Activated naive CD8-positive, alpha-beta T cell treated with anti-CD3 and anti-CD28 coated beads, Interleukin-2, amount 10 ng/mL, durations not matched to agents 7 days and 5 days (primary cell): Measurements from ENCODE around the gene MAFF. TPM values are rescaled to one million over a fixed set of nuclear protein-coding genes. Genes with fewer than 3 reads are reported as not detected.

Experiments
- ATAC-seq: fragments of 150-1000 bp; cut with Tn5 transposase; one replicate; pipeline ENCODE4 v1.10.0; 2021; ENCODE audit warnings: low read depth, moderate library complexity
- POLR2A ChIA-PET: fragments of 350-600 bp; sonication (Branson Sonifier 250); formaldehyde crosslinking; loops from one replicate; lab custom pipeline; 2021; ENCODE audit warnings: antibody characterized with exemption; lab: Charles Lee
- DNase-seq: peaks from one replicate; pipeline ENCODE4 v3.0.0; 2021
- H3K27ac Mint-ChIP-seq: one replicate; pipeline ENCODE4 v1.8.0; 2022; ENCODE audit warnings: mild to moderate bottlenecking, mixed read lengths
- H3K27me3 Mint-ChIP-seq: one replicate; pipeline ENCODE4 v1.8.0; 2022; ENCODE audit warnings: mild to moderate bottlenecking, moderate library complexity, mixed read lengths
- H3K36me3 Mint-ChIP-seq: one replicate; pipeline ENCODE4 v1.8.0; 2021; ENCODE audit warnings: mild to moderate bottlenecking, mixed read lengths
- H3K4me1 Mint-ChIP-seq: one replicate; pipeline ENCODE4 v1.8.0; 2021; ENCODE audit warnings: mixed read lengths
- H3K4me3 Mint-ChIP-seq: one replicate; pipeline ENCODE4 v1.8.0; 2022; ENCODE audit warnings: mild to moderate bottlenecking, moderate library complexity, mixed read lengths
- H3K9me3 Mint-ChIP-seq: one replicate; pipeline ENCODE4 v1.8.0; 2021; ENCODE audit warnings: mixed read lengths
- total RNA-seq, 2 experiments: library from RNA; stranded (reverse); gene quantifications; one replicate each; pipeline ENCODE4 v1.2.3, GENCODE V29; 2021

The MAFF gene
- total RNA-seq, 2 experiments from 2014 or later = 10.8 to 12.8 TPM

GRCh38 chr22:38199826-38200559 is 1.8 kb upstream of the MAFF start:
- H3K4me3 Mint-ChIP-seq = no peak overlapping the region
- H3K27me3 Mint-ChIP-seq = no peaks in the 10 kb centered on the region
- peak overlapping the region; percentile 98 for H3K27ac Mint-ChIP-seq
- no peak for ATAC-seq
- H3K9me3 Mint-ChIP-seq = no peaks in the 10 kb centered on the region
- no peak for DNase-seq
- no peaks in the 10 kb centered on the region for H3K36me3 Mint-ChIP-seq
- POLR2A ChIA-PET = interaction anchor here (0.7 to 5.5 kb wide), 5 partner anchors 20 to 118 kb away, joined by 5 to 78 read pairs (median 5); partner anchors contain the start of gene PLA2G6
- H3K4me1 Mint-ChIP-seq = peaks cover 32% of the 10 kb centered on the region

DNA sequence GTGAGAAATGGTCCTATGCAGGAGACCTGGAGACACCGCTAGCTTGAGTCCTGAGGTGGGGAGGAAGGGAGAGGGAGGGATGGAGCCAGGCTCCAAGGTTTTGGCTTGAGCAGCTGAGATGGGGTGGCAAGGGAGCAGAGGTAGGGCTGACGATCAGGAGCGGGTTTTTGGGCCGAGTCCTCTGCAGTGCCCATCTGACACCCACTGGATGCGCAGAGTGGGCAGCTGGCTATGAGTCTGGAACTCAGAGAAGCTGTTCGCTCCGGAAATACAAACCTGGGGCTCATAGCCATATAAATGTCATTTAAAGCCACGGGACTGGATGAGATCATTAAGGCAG is 453 bp upstream of the MAFF start:
- ATAC-seq (no peak), DNase-seq (no peak)
- POLR2A ChIA-PET = interaction anchor here (0.7 to 5.5 kb wide), 15 partner anchors 8 to 305 kb away, joined by 3 to 78 read pairs (median 3); partner anchors contain the start of genes PICK1 and PLA2G6
- Mint-ChIP-seq H3K4me3 (peak overlapping the region; percentile 85), H3K4me1 (peaks cover 34% of the 10 kb centered on the region), H3K27me3 (no peaks in the 10 kb centered on the region), H3K27ac (peak overlapping the region; percentile 98), H3K36me3 (peaks cover 2% of the 10 kb centered on the region), H3K9me3 (no peaks in the 10 kb centered on the region)

DNA sequence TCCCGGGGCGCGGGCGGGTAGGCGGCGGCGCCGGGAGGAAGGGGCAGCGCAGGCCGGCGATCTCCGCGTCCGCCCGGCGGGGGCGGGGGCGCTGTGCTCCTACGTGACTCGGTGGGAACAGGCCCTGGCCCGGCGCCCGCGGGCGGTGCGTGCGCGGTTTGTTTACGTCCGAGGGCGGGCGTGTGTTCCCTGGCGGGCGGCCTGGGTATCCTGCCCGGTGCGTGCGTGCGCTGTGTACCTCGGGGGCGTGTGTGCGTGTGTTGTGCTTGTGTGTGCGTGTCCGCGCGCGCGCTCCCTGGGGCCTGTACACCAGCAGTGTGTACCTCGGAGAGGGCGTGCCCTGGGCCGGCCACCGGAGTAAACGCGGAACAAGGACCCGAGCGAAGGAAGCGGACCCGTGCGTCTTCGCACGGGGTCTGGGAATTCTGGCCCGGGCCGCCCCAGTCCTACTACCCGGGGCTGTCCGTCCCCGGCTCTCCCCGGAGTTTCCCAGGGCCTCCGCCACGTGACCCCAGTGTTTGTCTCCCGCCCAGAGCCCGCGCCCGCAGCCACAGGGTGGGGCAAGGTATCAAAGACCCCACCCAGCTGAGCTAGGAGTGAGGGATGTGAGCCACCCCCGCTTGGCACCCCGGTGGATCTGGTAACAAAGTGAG is 769 bp downstream of the MAFF start:
- POLR2A ChIA-PET = interaction anchor here (1.0 to 5.5 kb wide), 6 partner anchors 10 to 112 kb away, joined by 3 to 78 read pairs (median 7); partner anchors contain the start of gene PLA2G6
- Mint-ChIP-seq H3K27me3 (no peaks in the 10 kb centered on the region), H3K4me3 (peak overlapping the region; percentile 90), H3K4me1 (peaks cover 34% of the 10 kb centered on the region), H3K27ac (peak overlapping the region; percentile 82), H3K36me3 (peaks cover 2% of the 10 kb centered on the region), H3K9me3 (no peaks in the 10 kb centered on the region)
- DNase-seq = peak; percentile 77
- ATAC-seq = peak; percentile 17

DNA sequence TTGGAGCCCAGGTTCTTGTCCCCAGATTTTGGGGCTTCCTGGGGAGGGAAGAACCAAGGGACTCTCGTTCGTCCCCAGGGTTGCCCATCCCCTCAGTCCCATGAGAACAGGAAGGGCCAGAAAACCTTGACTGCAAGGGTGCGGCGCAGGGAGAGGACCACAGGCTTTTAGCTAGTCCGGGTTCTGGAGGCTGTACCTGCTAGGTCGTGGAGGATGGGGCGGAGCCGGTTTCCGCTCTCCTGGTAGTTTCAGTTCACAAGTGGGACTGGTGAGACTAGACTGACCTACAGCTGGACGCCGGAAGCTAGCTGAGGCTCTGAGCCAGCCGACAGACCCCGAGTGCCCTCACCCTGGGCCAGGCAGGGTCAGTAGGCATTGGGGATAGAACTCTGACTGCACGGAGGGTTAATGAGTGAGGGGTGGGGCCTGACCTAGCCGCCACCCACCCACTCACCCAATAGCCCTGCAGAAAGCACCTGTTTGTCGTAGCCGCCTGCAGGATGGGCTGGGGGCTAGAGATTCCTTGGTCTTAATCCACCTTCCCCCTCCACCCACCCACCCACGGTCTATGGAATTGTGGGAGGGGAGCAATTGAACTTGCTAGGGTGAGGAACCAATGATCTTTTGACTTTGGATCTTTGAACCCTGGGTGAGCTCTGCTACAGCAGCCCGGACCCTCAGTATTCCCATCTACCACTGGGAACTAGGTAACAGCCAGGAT is 1.5 kb downstream of the MAFF start:
- H3K9me3 Mint-ChIP-seq = no peaks in the 10 kb centered on the region
- no peaks in the 10 kb centered on the region for H3K27me3 Mint-ChIP-seq
- ATAC-seq (peak; percentile 8), DNase-seq (peak; percentile 68)
- POLR2A ChIA-PET = interaction anchor here (0.5 to 5.5 kb wide), 6 partner anchors 23 to 818 kb away, joined by 3 to 78 read pairs (median 5); partner anchors contain the start of genes APOBEC3D and PLA2G6
- H3K36me3 Mint-ChIP-seq = peaks cover 2% of the 10 kb centered on the region
- peaks cover 36% of the 10 kb centered on the region for H3K4me1 Mint-ChIP-seq
- peak overlapping the region; percentile 90 for H3K4me3 Mint-ChIP-seq
- peak overlapping the region; percentile 82 for H3K27ac Mint-ChIP-seq

GRCh38 chr22:38203855-38204514 is 2.2 kb downstream of the MAFF start:
- DNase-seq = no peak
- H3K9me3 Mint-ChIP-seq = no peaks in the 10 kb centered on the region
- peak overlapping the region; percentile 90 for H3K4me3 Mint-ChIP-seq
- peaks cover 2% of the 10 kb centered on the region for H3K36me3 Mint-ChIP-seq
- no peaks in the 10 kb centered on the region for H3K27me3 Mint-ChIP-seq
- no peak for ATAC-seq
- peaks cover 37% of the 10 kb centered on the region for H3K4me1 Mint-ChIP-seq
- peak overlapping the region; percentile 26 for H3K27ac Mint-ChIP-seq
- POLR2A ChIA-PET = interaction anchor here (0.7 to 5.5 kb wide), 5 partner anchors 9 to 399 kb away, joined by 4 to 78 read pairs (median 5); partner anchors contain the start of gene PLA2G6

- Mint-ChIP-seq H3K27ac (peak overlapping the region; percentile 11), H3K36me3 (peaks cover 2% of the 10 kb centered on the region), H3K9me3 (no peaks in the 10 kb centered on the region), H3K4me1 (peaks cover 33% of the 10 kb centered on the region), H3K4me3 (peak overlapping the region; percentile 38), H3K27me3 (no peaks in the 10 kb centered on the region)
- no peak for ATAC-seq
- POLR2A ChIA-PET = interaction anchor here (0.7 to 5.5 kb wide), 3 partner anchors 10 to 28 kb away, joined by 4 to 78 read pairs (median 7); partner anchors contain the start of gene PLA2G6
- DNase-seq = peak; percentile 56
Observed at GRCh38 chr22:38204784-38205183, 3.0 kb downstream of the MAFF start.

GRCh38 chr22:38205261-38206128 is 3.7 kb downstream of the MAFF start:
- DNase-seq = no peak
- Mint-ChIP-seq H3K9me3 (no peaks in the 10 kb centered on the region), H3K4me3 (no peak overlapping the region), H3K4me1 (peaks cover 36% of the 10 kb centered on the region), H3K27ac (no peak overlapping the region), H3K27me3 (no peaks in the 10 kb centered on the region), H3K36me3 (peaks cover 2% of the 10 kb centered on the region)
- POLR2A ChIA-PET = interaction anchor here (0.7 to 5.5 kb wide), 2 partner anchors 25 to 465 kb away, joined by 3 to 78 read pairs; partner anchors contain the start of gene PLA2G6
- no peak for ATAC-seq

GRCh38 chr22:38207898-38208432 is 6.2 kb downstream of the MAFF start:
- H3K27me3 Mint-ChIP-seq = no peaks in the 10 kb centered on the region
- POLR2A ChIA-PET = no interaction called here
- H3K36me3 Mint-ChIP-seq = peaks cover 4% of the 10 kb centered on the region
- H3K4me1 Mint-ChIP-seq = peaks cover 28% of the 10 kb centered on the region
- ATAC-seq = no peak
- H3K9me3 Mint-ChIP-seq = no peaks in the 10 kb centered on the region
- H3K27ac Mint-ChIP-seq = no peak overlapping the region
- no peak overlapping the region for H3K4me3 Mint-ChIP-seq
- DNase-seq = no peak

GRCh38 chr22:38208551-38208968 is 6.8 kb downstream of the MAFF start:
- H3K4me3 Mint-ChIP-seq = no peak overlapping the region
- no peak for DNase-seq
- no peaks in the 10 kb centered on the region for H3K9me3 Mint-ChIP-seq
- H3K27ac Mint-ChIP-seq = no peak overlapping the region
- H3K36me3 Mint-ChIP-seq = peaks cover 9% of the 10 kb centered on the region
- POLR2A ChIA-PET = no interaction called here
- H3K4me1 Mint-ChIP-seq = peaks cover 30% of the 10 kb centered on the region
- ATAC-seq = no peak
- no peaks in the 10 kb centered on the region for H3K27me3 Mint-ChIP-seq

GRCh38 chr22:38211556-38211955 is 9.8 kb downstream of the MAFF start:
- Mint-ChIP-seq H3K9me3 (no peaks in the 10 kb centered on the region), H3K36me3 (peaks cover 10% of the 10 kb centered on the region), H3K4me1 (peaks cover 14% of the 10 kb centered on the region), H3K4me3 (no peak overlapping the region), H3K27me3 (no peaks in the 10 kb centered on the region), H3K27ac (no peak overlapping the region)
- POLR2A ChIA-PET = interaction anchor here (0.7 kb wide), 1 partner anchor 10 kb away, joined by 3 read pairs; the partner anchor contains the start of gene MAFF
- DNase-seq (no peak), ATAC-seq (no peak)

DNA sequence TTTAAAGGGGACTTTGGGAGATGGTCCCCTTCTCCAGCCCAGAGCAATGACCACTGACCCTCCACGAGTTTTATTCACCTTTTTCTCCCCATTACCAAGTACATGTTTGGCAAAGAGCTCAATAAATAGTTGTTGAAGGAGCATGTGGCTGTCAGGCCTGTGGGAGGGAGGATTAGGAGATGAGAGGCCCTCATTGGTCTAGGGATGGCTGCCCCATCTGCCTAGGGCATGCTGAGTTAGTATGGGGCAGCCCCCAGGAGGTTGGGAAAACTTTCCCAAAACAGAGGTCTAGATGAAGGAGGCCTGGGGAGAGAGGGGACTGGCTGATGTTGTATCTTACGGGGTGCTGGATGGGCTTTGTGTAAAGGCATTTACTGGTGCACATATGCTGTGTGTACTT is 10.6 kb downstream of the MAFF start:
- Mint-ChIP-seq H3K27me3 (no peaks in the 10 kb centered on the region), H3K27ac (no peak overlapping the region), H3K36me3 (peaks cover 11% of the 10 kb centered on the region), H3K4me1 (peaks cover 14% of the 10 kb centered on the region), H3K9me3 (no peaks in the 10 kb centered on the region), H3K4me3 (no peak overlapping the region)
- DNase-seq = no peak
- POLR2A ChIA-PET = interaction anchor here (0.7 kb wide), 1 partner anchor 11 kb away, joined by 3 read pairs; the partner anchor contains the start of gene MAFF
- ATAC-seq = no peak
